ENCODE measurements around the gene PUS3.
A peak's percentile ranks its signal among the peaks of the same experiment; 100 is the strongest.

PUS3 gene, protein sequence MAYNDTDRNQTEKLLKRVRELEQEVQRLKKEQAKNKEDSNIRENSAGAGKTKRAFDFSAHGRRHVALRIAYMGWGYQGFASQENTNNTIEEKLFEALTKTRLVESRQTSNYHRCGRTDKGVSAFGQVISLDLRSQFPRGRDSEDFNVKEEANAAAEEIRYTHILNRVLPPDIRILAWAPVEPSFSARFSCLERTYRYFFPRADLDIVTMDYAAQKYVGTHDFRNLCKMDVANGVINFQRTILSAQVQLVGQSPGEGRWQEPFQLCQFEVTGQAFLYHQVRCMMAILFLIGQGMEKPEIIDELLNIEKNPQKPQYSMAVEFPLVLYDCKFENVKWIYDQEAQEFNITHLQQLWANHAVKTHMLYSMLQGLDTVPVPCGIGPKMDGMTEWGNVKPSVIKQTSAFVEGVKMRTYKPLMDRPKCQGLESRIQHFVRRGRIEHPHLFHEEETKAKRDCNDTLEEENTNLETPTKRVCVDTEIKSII

GRCh38 chr11:125902927-125903710 lies at the start of gene PUS3:
PUS3 (minus strand) TSS chr11:125903206; CDS start chr11:125896284, 6,922 bp downstream.
- peak; percentile 98 to 100 for DNase-seq

DNA sequence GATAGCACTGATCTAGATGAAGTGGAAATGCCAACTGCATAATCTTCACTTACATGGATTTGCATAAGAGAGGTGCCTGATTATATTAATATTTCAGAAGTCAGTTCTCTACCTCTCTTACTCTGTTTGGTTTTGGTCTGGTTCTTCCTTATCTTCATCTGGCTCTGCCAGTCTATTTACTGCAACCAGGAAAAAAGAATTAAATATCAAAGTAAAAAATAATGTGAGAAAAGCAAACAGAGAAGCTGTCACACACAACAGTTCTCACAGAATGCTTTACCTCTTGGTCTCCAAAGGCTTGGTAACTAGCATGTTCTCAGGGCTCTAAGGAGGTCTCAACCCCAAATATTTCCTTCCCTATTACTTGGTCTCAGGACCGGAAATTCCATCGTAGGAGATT lies 49.6 kb upstream of the PUS3 start:
- DNase-seq, result peak in 1 of 2 experiments; percentile 26

- no peak for DNase-seq
These were observed 48.7 kb upstream of the PUS3 start for GRCh38 chr11:125951731-125952130.

DNA sequence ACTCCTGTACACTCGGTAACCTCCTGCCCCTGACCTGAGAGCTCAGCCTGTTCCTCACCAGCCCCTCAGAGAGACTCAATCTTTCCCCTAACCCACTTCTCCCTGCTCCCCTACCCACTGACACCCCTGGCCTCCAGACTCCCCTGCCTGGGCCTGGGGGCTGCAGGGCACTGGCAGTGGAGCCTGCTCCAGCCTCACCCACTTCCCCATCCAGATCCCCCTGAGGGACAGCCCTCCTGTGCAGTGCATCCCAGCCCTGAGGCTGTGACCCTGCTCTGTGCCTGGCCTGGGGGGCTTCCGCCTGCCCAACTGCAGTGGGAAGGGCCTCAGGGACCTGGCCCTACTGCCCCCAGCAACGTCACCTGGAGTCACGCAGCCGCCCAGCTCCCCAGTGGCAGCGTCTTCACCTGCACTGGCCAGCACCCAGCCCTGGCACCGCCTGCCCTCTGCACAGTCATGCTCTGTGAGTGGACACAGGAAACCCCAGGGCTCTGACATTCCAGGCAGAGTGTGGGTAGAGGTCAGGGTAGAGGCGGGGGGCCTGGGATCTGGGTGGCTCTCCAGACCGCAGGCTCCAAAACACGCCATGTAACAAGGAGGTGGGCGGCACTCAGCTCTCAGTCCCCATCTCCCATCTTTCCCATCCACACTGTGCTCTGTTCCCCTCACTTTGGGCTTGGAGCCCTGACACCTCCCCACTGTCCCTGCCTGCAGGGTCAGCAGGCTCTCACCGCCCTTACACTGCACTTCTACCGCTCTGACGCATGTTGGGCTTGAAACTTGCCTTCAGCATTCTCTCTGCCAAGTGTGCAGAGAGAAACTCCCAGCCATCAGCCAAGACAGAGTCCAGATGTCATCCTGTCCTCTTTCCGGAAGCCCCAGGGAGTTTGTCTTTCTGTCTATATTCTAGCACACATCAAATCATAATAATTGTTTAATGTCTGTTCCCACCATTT lies 48.0 kb upstream of the PUS3 start:
- DNase-seq, result no peak

DNA sequence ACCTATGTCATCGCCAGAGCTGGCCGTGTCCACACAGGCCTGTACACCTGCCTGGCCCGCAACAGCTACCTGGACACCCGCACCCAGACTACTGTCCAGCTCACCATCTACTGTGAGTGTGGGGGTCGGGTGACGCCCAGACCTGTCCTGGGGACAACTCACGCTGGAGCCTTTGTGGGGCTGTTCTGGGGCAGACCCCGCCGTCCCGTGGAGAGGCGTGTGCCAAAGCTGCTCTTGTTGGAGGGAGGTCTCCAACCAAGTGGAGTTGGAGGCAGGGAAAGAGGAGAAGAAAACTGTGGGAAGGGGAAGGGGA lies 47.1 kb upstream of the PUS3 start:
- DNase-seq, result no peak

GRCh38 chr11:125949271-125950177 lies 46.5 kb upstream of the PUS3 start:
- DNase-seq, result no peak

- no peak for DNase-seq
These were observed 45.5 kb upstream of the PUS3 start for GRCh38 chr11:125948278-125949051.

DNA sequence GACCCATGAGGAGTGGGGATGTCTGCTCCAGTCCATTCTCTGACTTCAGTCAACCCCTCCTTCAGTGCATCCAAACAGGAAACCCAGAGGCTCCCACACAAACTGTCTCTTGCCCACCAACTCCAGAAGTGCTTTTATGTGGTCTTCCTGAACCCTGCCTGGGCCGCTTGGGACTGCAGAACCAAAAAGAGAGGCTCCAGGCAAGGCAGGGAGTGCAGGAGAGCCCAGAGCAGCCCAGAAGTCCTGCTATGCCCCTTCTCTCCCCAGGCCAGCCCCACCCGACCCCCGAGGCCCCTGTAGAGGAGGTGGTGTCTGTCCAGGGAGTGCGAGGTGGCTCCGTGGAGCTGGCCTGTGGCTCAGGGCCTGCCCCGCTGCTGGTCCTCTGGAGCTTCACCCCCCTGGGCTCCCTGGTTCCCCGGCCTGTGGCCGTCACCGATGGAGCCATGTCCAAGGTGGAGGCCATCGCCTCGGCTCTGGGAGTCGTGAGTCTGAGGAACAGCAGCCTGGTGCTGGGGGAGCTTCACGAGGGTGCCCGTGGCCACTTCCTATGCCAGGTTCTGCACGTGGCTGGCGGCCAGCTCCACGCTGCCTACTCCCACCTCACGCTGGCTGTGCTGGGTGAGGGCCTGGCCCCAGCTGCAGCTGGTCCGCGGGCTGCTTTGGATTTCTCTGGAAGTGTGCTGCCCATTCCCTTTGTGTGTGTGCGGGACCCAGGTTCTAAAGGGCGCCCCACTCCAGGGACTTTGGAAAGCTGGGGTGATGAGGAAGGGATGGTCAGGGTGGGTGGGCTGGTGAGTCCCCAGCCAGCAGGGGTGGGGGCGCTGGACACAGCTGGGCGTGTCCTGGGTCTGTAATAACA lies 44.6 kb upstream of the PUS3 start:
- no peak for DNase-seq

DNA sequence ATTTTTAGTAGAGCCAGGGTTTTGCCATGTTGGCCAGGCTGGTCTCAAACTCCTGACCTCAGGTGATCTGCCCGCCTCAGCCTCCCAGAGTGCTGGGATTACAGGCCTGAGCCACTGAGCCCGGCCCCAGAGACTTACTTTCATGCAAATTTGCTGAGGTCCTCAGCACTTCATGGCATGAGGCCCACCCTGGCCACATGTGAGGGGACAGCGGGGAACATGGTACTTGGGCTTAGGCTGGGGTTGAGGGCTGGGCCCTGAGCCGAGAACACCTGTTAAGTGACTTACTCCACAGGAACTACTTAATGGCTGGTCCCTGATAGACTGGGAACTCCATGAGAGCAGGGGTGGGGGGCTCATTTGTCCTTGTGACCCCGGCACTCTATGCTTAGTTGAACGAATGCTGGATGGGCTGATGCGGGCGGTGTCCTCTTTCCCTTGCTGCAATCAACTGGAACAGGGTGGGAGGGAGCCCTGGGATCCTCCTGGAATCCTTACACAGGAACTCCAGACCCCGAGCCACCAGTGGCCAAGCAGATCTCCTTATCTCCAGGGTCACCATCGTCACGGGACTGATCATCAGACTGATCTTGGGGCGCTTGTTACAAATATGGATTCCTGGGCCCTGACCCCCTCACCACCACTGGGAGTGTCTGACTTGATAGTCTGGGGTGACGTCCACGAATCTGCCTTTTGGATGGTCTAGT lies 43.9 kb upstream of the PUS3 start:
- no peak for DNase-seq

DNA sequence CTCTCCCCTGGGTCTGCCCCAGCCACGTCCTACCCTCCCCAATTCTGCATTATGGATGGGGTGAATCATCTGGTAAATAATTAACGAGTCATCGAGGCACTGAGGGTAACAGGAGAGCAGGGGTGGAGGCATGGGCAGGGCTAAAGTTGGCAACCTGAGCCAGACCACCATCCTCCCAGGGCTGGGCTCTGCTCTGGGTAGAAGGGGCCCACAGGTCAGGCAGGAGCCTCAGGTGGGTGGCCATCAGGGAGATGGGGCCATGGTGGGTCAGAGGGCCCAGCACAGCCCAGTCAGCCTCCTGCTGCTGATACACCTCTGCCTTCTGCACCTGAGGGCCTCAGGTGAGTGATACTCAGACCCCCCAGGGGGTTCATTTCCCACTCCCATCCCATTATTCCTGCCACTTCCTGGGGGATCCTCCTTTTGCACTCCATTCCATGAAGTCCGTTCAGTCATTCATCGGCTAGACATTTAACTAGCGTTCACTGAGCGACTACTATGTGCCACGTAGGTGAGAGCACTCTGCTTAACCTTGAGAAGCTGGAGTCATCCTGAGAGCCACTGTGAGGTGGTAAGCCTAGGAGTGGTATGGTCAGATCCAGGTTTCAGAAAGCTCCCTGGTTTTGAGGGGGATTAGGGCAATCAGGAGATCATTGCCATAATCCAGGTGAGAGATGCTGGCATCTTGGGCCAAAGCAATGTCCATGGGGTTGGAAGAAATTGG lies 43.0 kb upstream of the PUS3 start, which contains the start of gene VSIG10L2:
VSIG10L2 (plus strand) TSS at position 248 of the 724 bp plus-strand sequence; CDS start at position 260, 12 bp downstream.
- DNase-seq, result no peak

DNA sequence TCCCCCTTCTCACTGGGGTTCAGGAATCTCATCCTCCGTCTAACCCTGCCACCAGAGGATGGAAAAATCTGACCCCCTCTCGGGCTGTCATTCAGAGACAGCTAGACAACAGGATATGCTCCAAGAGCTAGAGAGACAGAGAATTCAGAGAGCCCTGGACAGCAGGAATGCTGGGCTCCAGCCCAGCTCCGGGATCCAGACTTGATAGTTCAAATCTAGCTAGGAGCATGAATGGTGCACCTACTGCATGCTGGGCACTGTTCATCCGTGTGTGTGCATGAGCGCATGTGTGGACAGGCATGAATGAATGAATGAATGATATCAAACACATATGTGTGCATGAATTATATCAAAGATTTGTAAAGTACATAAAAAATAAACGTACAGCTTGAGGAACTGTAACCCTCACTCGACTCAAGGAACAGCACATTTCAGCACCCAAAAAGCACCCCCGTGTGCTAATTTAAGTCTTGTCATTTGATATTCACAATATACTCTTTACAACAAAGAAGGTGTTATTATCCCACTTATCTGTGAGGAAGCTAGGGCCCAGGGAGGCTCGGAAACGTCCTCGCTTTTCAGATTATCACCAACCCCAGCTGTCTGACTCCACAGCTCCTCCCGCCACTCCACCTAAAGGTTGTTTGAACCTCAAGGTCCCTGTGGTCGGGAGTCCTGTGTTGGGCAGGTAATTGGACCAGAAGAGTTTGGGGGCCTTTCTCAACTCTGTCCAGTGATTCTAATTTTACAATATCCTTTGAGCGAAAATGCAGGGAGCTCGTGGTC lies 42.2 kb upstream of the PUS3 start:
- DNase-seq, result no peak

DNA sequence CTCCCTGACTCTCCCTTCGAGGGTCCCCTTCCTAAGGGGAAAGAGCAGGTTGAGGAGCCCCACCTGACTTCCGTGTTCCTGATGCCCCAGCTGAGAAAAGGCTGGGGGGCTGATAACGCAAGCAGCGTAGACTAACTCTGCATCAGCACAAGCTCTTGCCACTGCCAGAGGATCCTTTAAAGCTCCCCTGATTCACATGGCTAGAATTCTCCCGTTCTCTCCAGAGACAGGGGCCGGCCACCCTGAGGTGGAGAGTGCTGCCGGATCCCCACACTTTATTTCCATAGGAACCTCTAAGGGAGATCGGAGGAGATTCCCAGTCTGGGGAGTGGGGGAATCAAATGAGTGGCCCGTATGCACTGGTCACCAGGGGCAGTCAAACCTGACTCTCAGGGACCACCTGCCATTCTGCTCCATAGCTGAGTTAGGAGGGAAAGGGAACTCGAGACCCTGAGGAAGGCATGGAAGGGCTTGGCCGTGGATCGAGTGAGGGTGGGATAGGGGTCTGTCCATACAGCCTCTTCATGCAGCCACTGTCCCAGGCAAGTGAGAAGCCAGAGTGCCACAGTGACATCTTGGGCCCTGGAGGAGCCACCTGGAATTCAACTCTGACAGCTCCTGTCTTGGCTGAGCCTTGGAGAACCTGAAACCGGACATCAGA lies 41.5 kb upstream of the PUS3 start:
- no peak for DNase-seq

GRCh38 chr11:125943661-125944349 lies 40.8 kb upstream of the PUS3 start:
- no peak for DNase-seq

DNA sequence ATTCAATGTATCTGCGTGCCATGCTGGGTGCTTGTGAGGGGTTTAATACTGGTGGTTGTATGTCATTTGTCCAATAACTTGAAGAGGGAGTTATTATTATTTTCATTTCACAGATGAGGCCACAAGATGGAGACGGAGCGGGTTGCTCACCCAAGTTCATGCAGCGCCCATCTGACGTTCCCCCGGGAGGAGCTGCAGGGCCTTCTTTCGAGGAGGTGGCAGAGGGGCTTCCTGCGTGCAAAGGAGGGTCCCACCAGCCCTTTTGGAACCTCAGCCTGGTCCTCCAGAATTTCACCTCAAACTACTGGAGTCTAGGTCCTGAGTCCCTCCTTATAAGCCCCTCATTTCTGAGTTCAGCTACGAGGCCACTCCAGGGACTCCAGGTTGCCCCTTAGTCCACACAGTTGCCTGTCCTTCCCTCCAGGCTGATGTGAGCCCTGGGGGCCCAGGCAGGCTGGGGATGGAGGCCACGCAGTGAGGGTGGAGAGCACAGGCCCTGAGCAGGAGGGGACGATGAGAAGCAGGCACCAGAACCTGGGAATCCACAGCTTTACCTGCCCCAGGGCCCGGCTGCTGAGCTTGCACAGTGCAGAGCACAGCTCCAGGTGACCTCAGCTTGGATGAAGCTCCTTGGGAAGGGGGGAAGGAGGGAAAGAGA lies 39.9 kb upstream of the PUS3 start:
- DNase-seq, result no peak

Data from NCI-H526 (cell line).